NCI-H1930 (cell line): ENCODE data around the gene PGC.

Experiments
- DNase-seq, 2 experiments: peaks; one replicate each; lab custom pipeline; 2025; lab: John Stamatoyannopoulos, UW

PGC gene

GRCh38 chr6:41730531-41731436, 16.4 kb downstream of the PGC start:
- DNase-seq: no peak

- no peak for DNase-seq
Observed at GRCh38 chr6:41729624-41730023, 17.6 kb downstream of the PGC start.

- no peak for DNase-seq
Observed at GRCh38 chr6:41728954-41729353, 18.2 kb downstream of the PGC start.

- DNase-seq: no peak
Observed at GRCh38 chr6:41728073-41728936, 18.9 kb downstream of the PGC start.

GRCh38 chr6:41727705-41728072, 19.5 kb downstream of the PGC start:
- no peak for DNase-seq

GRCh38 chr6:41726876-41727275, 20.3 kb downstream of the PGC start:
- DNase-seq: no peak

- DNase-seq: no peak
Observed at GRCh38 chr6:41724586-41725501, 22.4 kb downstream of the PGC start.

GRCh38 chr6:41724228-41724580, 23.0 kb downstream of the PGC start:
- DNase-seq: no peak

GRCh38 chr6:41723530-41724227, 23.5 kb downstream of the PGC start:
- DNase-seq: no peak

- DNase-seq: no peak
Observed at GRCh38 chr6:41722969-41723529, 24.1 kb downstream of the PGC start.

- DNase-seq: no peak
Observed at GRCh38 chr6:41721414-41721813, 25.8 kb downstream of the PGC start.

- DNase-seq: no peak
Observed at GRCh38 chr6:41720783-41721182, 26.4 kb downstream of the PGC start.

GRCh38 chr6:41720262-41720620, 27.0 kb downstream of the PGC start:
- DNase-seq: no peak

- no peak for DNase-seq
Observed at GRCh38 chr6:41719436-41720261, 27.5 kb downstream of the PGC start.

GRCh38 chr6:41718828-41719227, 28.4 kb downstream of the PGC start:
- DNase-seq: no peak

GRCh38 chr6:41717392-41717736, 29.8 kb downstream of the PGC start:
- DNase-seq: no peak

GRCh38 chr6:41716516-41717391, 30.4 kb downstream of the PGC start:
- DNase-seq: no peak

- no peak for DNase-seq
Observed at GRCh38 chr6:41715795-41716515, 31.2 kb downstream of the PGC start.
